Suprapubic skin (tissue), 4 donors: ENCODE results near the gene IFT25.

Experiments used
- CTCF ChIP-seq, 2 donors: fragments of 200-600 bp in 1 of 2; fragments of 450-650 bp in 1 of 2; sonication (generic) in 1 of 2; IDR thresholded peaks; one replicate each; pipeline ENCODE4 v1.5.1; 2016 to 2019; ENCODE audit warnings: antibody characterized with exemption in 2 of 2, mild to moderate bottlenecking in 1 of 2, moderate library complexity in 1 of 2
- EP300 ChIP-seq: sonication (generic); formaldehyde crosslinking; IDR thresholded peaks from one replicate; pipeline ENCODE4 v1.6.1; 2017; ENCODE audit warnings: antibody characterized with exemption
- POLR2AphosphoS5 ChIP-seq, 3 donors: sonication (generic); formaldehyde crosslinking; IDR thresholded peaks; one replicate each; pipeline ENCODE4 v1.6.1; 2017; ENCODE audit warnings: antibody characterized with exemption in 3 of 3

DNA sequence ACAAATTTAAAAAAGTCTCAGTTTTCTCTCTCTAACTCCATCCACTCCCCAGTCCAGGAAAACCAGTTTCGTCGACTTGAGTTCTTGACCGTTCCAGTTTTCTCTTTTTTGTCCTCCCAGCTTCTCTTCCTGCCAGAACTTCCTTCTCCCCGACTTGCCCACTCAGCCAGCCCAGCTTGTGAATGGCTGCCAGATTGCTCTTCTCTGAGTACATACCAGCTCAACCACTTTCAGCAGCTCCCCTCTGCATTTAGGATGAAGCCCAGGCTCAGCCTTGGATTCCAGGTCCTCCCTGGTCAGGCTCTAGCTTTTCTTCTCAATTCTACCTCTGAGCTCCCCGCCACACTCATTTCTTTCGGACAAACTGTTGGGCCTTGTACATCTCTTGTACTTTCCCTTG is 50.1 kb downstream of the IFT25 start:
- TF ChIP-seq POLR2AphosphoS5 (IDR thresholded peaks at IDR 0.05) (no peak), CTCF (IDR thresholded peaks at IDR 0.05) (no peak), EP300 (no peak)
